HFFc6 (cell line): ENCODE measurements around the gene MARK3. TPM values are rescaled to one million over a fixed set of nuclear protein-coding genes. Genes with fewer than 3 reads are reported as not detected.

ENCODE experiments used
- DNase-seq: peaks from one replicate; pipeline ENCODE4 v3.0.0-alpha.2; 2018
- H3K27ac Mint-ChIP-seq: 2 replicates; pipeline ENCODE4 v1.8.0; 2020; ENCODE audit warnings: mild to moderate bottlenecking, mixed read lengths
- H3K27me3 Mint-ChIP-seq: 2 replicates; pipeline ENCODE4 v1.8.0; 2021; ENCODE audit warnings: mild to moderate bottlenecking, moderate library complexity, mixed read lengths; ENCODE audit not compliant: insufficient read depth
- H3K36me3 Mint-ChIP-seq: 2 replicates; pipeline ENCODE4 v1.8.0; 2021; ENCODE audit warnings: low read depth, mixed read lengths
- H3K4me1 Mint-ChIP-seq: 2 replicates; pipeline ENCODE4 v1.8.0; 2020; ENCODE audit warnings: low read depth, mixed read lengths
- H3K4me3 Mint-ChIP-seq: 2 replicates; pipeline ENCODE4 v1.8.0; 2020; ENCODE audit warnings: mild to moderate bottlenecking, moderate library complexity, mixed read lengths
- H3K9me3 Mint-ChIP-seq: 2 replicates; pipeline ENCODE4 v1.8.0; 2020; ENCODE audit warnings: mild to moderate bottlenecking, mixed read lengths
- CTCF ChIP-seq: fragments of 200-600 bp; sonication (generic); IDR thresholded peaks from 2 replicates; pipeline ENCODE4 v1.5.0; 2021; ENCODE audit warnings: antibody characterized with exemption, mild to moderate bottlenecking
- total RNA-seq, 6 experiments: library from RNA; stranded (reverse); fragmentation: NEBNext Ultra II Directional; extraction: Animal tissue kit (Norgen Biotek cat#: 25700); gene quantifications; 2 replicates in 1 of 6; 3 replicates in 5 of 6; pipeline ENCODE4 v1.2.3, GENCODE V29; 2021

MARK3 gene
- total RNA-seq, 6 experiments from 2014 or later = 57.4 to 71.8 (median 65.7) TPM

DNA sequence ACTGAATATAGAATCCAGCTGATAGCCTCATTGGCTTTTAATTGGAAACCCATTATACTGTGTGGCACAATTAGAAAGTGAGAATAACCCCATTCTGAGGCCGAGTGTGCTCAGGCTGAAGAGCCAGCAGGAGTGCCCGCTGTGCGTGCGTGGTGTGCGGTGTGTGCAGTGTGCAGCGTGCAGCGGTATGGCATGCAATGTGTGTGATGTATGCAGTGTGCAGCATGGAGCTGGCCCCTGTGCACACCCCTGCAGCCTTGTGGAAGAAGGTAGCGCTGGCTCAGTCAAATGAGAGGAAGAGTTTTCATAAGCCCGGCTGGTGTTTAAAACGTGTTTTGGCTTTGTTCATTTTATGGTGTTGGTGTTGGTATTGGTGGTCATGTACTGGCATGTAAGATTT, 114.5 kb downstream of the MARK3 start:
- DNase-seq = no peak
- Mint-ChIP-seq H3K27me3 (peaks cover 3% of the 10 kb centered on the region; the same call in 1 of the 2 replicates), H3K27ac (peak overlapping the region; percentile 3; the same call in 1 of the 2 replicates)

GRCh38 chr14:103500148-103500990, 115.2 kb downstream of the MARK3 start:
- H3K4me1 Mint-ChIP-seq = peaks cover 18% of the 10 kb centered on the region
- H3K36me3 Mint-ChIP-seq = peaks cover 34% of the 10 kb centered on the region

More for the DNA sequence above, 114.5 kb downstream of the MARK3 start:
- Mint-ChIP-seq H3K9me3 (no peaks in the 10 kb centered on the region), H3K4me1 (peaks cover 18% of the 10 kb centered on the region), H3K4me3 (no peak overlapping the region), H3K36me3 (peaks cover 28% of the 10 kb centered on the region)
- TF ChIP-seq CTCF = no peak

DNA sequence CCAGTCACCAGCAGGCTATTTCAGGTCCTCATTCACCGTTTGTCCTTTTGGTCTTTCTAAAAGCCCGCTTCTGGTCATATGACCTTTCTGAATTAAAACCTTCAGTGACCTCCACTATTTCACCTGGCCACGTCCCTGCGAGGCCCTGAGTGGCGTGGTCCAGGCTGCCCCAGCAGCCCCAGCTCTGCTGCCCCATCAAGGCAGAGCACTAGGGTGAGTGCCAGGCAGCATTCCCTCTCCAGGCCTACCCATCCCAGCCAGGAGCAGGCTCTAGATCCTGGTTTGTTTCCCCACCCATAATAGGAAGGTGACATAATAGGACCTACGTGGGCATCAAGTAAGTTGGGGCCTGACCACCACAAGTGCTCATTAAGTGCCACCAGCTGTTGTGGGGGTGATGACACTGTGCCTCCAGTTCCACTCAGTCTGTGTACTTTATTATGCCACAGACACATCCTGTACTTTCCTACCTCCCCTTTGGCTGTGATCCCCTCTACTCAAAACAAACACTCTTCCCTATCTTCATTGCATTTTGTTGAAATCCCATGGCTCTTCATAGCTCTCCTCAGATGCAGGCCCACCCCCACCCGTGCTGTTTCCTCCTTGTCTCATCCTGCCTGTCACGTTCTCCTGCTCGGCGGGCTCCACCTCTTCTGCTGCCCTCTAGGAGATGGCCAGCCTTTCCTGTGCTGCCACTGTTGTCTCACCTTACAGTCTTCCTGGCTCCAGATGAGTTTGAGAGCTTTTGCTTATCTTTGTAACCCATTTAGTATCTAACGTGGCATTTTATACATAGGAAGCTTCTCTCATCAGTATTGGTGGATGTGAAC, 116.0 kb downstream of the MARK3 start:
- no peaks in the 10 kb centered on the region for H3K9me3 Mint-ChIP-seq
- TF ChIP-seq CTCF = no peak

More at GRCh38 chr14:103500148-103500990, 115.2 kb downstream of the MARK3 start:
- Mint-ChIP-seq H3K27ac (peak overlapping the region; percentile 47), H3K4me3 (no peak overlapping the region), H3K27me3 (peaks cover 5% of the 10 kb centered on the region), H3K9me3 (no peaks in the 10 kb centered on the region)
- TF ChIP-seq CTCF = peak; percentile 99
- DNase-seq = peak; percentile 74

DNA sequence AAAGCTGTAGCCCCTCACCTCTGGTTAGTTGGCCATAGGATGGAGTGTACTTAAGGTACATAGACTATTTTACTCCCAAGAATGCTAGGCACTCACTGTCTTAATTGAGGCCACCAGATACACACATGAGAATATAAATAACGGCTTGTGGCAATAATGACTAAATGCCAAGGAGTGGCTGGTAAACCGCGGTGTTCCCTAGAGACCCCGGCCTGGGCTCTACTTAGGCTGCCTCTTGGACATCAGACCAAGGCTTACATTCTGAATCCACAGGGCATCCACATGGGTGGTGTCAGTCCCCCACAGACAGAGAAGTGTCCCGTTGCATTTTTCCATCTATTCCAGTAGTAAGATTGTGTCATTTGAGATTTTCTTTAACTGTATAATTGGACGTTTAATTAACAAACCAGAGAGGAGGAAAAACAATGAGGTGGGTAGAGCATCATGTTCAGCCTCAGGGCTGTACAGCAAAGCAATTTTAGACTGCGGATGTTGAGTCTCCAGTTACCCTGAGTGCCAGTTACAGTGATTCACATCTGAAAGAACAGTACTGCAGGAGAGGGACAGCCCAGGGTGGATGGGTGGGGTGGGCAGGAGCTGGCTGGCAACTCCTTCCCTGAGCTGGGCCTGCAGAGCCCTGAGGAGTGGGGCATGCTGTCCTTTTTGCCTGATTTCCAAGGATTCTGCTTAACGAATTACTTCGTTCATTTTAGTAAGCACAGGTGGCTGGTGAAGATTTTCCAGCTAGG, 116.9 kb downstream of the MARK3 start:
- peaks cover 18% of the 10 kb centered on the region for H3K4me1 Mint-ChIP-seq
- H3K27me3 Mint-ChIP-seq = peaks cover 11% of the 10 kb centered on the region
- DNase-seq = no peak
- H3K27ac Mint-ChIP-seq = 0 out of 2 replicates have a peak overlapping the region, but pooled peaks have one; percentile 14
- TF ChIP-seq CTCF = no peak
- no peak overlapping the region for H3K4me3 Mint-ChIP-seq
- no peaks in the 10 kb centered on the region for H3K9me3 Mint-ChIP-seq
- peaks cover 37% of the 10 kb centered on the region for H3K36me3 Mint-ChIP-seq

More for the DNA sequence above, 116.0 kb downstream of the MARK3 start:
- Mint-ChIP-seq H3K4me1 (peaks cover 18% of the 10 kb centered on the region), H3K36me3 (peaks cover 37% of the 10 kb centered on the region), H3K27ac (peak overlapping the region; percentile 44), H3K4me3 (no peak overlapping the region; the same call in 1 of the 2 replicates), H3K27me3 (peaks cover 11% of the 10 kb centered on the region)
- no peak for DNase-seq

DNA sequence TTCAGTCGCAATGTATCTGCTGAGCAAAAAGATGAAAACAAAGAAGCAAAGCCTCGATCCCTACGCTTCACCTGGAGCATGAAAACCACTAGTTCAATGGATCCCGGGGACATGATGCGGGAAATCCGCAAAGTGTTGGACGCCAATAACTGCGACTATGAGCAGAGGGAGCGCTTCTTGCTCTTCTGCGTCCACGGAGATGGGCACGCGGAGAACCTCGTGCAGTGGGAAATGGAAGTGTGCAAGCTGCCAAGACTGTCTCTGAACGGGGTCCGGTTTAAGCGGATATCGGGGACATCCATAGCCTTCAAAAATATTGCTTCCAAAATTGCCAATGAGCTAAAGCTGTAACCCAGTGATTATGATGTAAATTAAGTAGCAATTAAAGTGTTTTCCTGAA, 117.7 kb downstream of the MARK3 start:
- peak overlapping the region; percentile 14; the same call in 1 of the 2 replicates for H3K27ac Mint-ChIP-seq
- no peak overlapping the region for H3K4me3 Mint-ChIP-seq
- no peaks in the 10 kb centered on the region for H3K9me3 Mint-ChIP-seq
- DNase-seq = no peak
- peaks cover 11% of the 10 kb centered on the region for H3K27me3 Mint-ChIP-seq
- TF ChIP-seq CTCF = no peak
- peaks cover 43% of the 10 kb centered on the region for H3K36me3 Mint-ChIP-seq
- peaks cover 18% of the 10 kb centered on the region for H3K4me1 Mint-ChIP-seq
